Cardiac muscle cell (in vitro differentiated cells and primary cell): ENCODE results near the gene LPCAT3. TPM values are rescaled to one million over a fixed set of nuclear protein-coding genes. Genes with fewer than 3 reads are reported as not detected.

ENCODE experiments used
- DNase-seq, 2 donors: peaks; one replicate each; pipeline versions ENCODE4 v3.0.0 to v3.0.0-alpha.2; 2010 to 2017; ENCODE audit warnings: low read depth in 1 of 2, low spot score in 1 of 2
- H3K27ac ChIP-seq: fragments of 200-600 bp; sonication (generic); 2 replicates; pipeline ENCODE4 v1.5.1; 2016
- H3K27me3 ChIP-seq: fragments of 200-600 bp; sonication (generic); 2 replicates; pipeline ENCODE4 v1.6.0; 2016; ENCODE audit warnings: control low read depth
- H3K36me3 ChIP-seq: fragments of 200-600 bp; sonication (generic); 2 replicates; pipeline ENCODE4 v1.5.1; 2016; ENCODE audit warnings: control low read depth
- H3K4me1 ChIP-seq: fragments of 200-600 bp; sonication (generic); 2 replicates; pipeline ENCODE4 v1.8.1; 2017; ENCODE audit warnings: low read depth, mild to moderate bottlenecking, mixed run types
- H3K4me3 ChIP-seq: fragments of 200-600 bp; sonication (generic); 2 replicates; pipeline ENCODE4 v1.5.1; 2016; ENCODE audit warnings: mild to moderate bottlenecking
- H3K9me3 ChIP-seq: fragments of 200-600 bp; sonication (generic); 2 replicates; pipeline ENCODE4 v1.5.1; 2017; ENCODE audit warnings: low read depth, mild to moderate bottlenecking, control low read depth
- CTCF ChIP-seq: IDR thresholded peaks from 2 replicates; pipeline ENCODE4 v1.5.1; 2012; ENCODE audit warnings: low read depth, mild to moderate bottlenecking, low read length
- polyA plus RNA-seq: library from polyadenylated mRNA; unstranded; fragments of >200 nt; fragmentation: Nextera tagmentation; extraction: Ambion mirVana; gene quantifications from 2 replicates; pipeline ENCODE4 v1.2.1, GENCODE V29; 2016
- total RNA-seq: library from RNA; depleted of rRNA; stranded (reverse); fragments of >200 nt; gene quantifications from 2 replicates; pipeline ENCODE4 v1.2.3, GENCODE V29; 2016

LPCAT3 gene
- total and polyA plus RNA-seq, 2 experiments from 2014 or later: 12.0 to 37.8 TPM

- no peak for DNase-seq
- H3K27ac ChIP-seq: no peak overlapping the region
- H3K4me1 ChIP-seq: no peaks in the 10 kb centered on the region
- no peaks in the 10 kb centered on the region for H3K27me3 ChIP-seq
- no peak overlapping the region for H3K4me3 ChIP-seq
- TF ChIP-seq CTCF: no peak
- no peaks in the 10 kb centered on the region for H3K9me3 ChIP-seq
- H3K36me3 ChIP-seq: no peaks in the 10 kb centered on the region
Measured at GRCh38 chr12:6948873-6949594, 69.2 kb downstream of the LPCAT3 start.

- H3K4me3 ChIP-seq: no peak overlapping the region
- TF ChIP-seq CTCF: no peak
- no peaks in the 10 kb centered on the region for H3K9me3 ChIP-seq
Measured at GRCh38 chr12:6947615-6948014, 70.7 kb downstream of the LPCAT3 start.

GRCh38 chr12:6946920-6947374 lies 71.3 kb downstream of the LPCAT3 start:
- H3K36me3 ChIP-seq: no peaks in the 10 kb centered on the region
- no peaks in the 10 kb centered on the region for H3K4me1 ChIP-seq
- DNase-seq: no peak
- H3K9me3 ChIP-seq: no peaks in the 10 kb centered on the region
- H3K27ac ChIP-seq: no peak overlapping the region
- H3K27me3 ChIP-seq: no peaks in the 10 kb centered on the region
- peak overlapping the region; percentile 31 for H3K4me3 ChIP-seq
- no peak for TF ChIP-seq CTCF

More at GRCh38 chr12:6947615-6948014, 70.7 kb downstream of the LPCAT3 start:
- no peaks in the 10 kb centered on the region for H3K27me3 ChIP-seq
- no peak overlapping the region for H3K27ac ChIP-seq
- DNase-seq: no peak
- no peaks in the 10 kb centered on the region for H3K4me1 ChIP-seq
- H3K36me3 ChIP-seq: no peaks in the 10 kb centered on the region

GRCh38 chr12:6946033-6946919 lies 72.0 kb downstream of the LPCAT3 start:
- Histone ChIP-seq H3K27me3 (no peaks in the 10 kb centered on the region), H3K4me3 (peak overlapping the region; percentile 31), H3K4me1 (no peaks in the 10 kb centered on the region), H3K27ac (peak overlapping the region; percentile 26), H3K36me3 (no peaks in the 10 kb centered on the region), H3K9me3 (no peaks in the 10 kb centered on the region)
- DNase-seq: peak; percentile 39 to 93
- no peak for TF ChIP-seq CTCF

- Histone ChIP-seq H3K27me3 (no peaks in the 10 kb centered on the region), H3K9me3 (no peaks in the 10 kb centered on the region), H3K36me3 (no peaks in the 10 kb centered on the region), H3K4me1 (no peaks in the 10 kb centered on the region), H3K27ac (peak overlapping the region; percentile 26), H3K4me3 (no peak overlapping the region)
- no peak for DNase-seq
- no peak for TF ChIP-seq CTCF
Measured at GRCh38 chr12:6945613-6946012, 72.7 kb downstream of the LPCAT3 start.
